Stimulated activated CD8-positive, alpha-beta memory T cell treated with anti-CD3 and anti-CD28 coated beads, Interleukin-2, amount 100 ng/mL, for 1 hour (primary cell): Measurements from ENCODE around the gene NOS2.

ENCODE experiments used
- DNase-seq, 2 donors: peaks; one replicate each; pipeline ENCODE4 v3.0.0-alpha.2; 2020; ENCODE audit warnings: low read depth in 2 of 2

Gene NOS2

GRCh38 chr17:27819145-27819544, 18.8 kb upstream of the NOS2 start:
- DNase-seq, result no peak

GRCh38 chr17:27818401-27819105, 18.2 kb upstream of the NOS2 start:
- no peak for DNase-seq

GRCh38 chr17:27817731-27818130, 17.4 kb upstream of the NOS2 start:
- no peak for DNase-seq

- no peak for DNase-seq
Observed at GRCh38 chr17:27816946-27817345, 16.6 kb upstream of the NOS2 start.

GRCh38 chr17:27811961-27812360, 11.6 kb upstream of the NOS2 start:
- DNase-seq, result no peak

- DNase-seq, result no peak
Observed at GRCh38 chr17:27810902-27811557, 10.7 kb upstream of the NOS2 start.

GRCh38 chr17:27810211-27810901, 10.0 kb upstream of the NOS2 start:
- DNase-seq, result no peak

- no peak for DNase-seq
Observed at GRCh38 chr17:27809555-27809954, 9.2 kb upstream of the NOS2 start.

GRCh38 chr17:27808628-27809027, 8.3 kb upstream of the NOS2 start:
- no peak for DNase-seq

GRCh38 chr17:27807567-27808470, 7.5 kb upstream of the NOS2 start:
- peak; percentile 15 to 26 for DNase-seq

- peak; percentile 55 to 64 for DNase-seq
Observed at GRCh38 chr17:27805520-27806146, 5.3 kb upstream of the NOS2 start.

- no peak for DNase-seq
Observed at GRCh38 chr17:27804113-27804512, 3.8 kb upstream of the NOS2 start.

GRCh38 chr17:27802962-27803680, 2.8 kb upstream of the NOS2 start:
- no peak for DNase-seq

GRCh38 chr17:27802033-27802432, 1.7 kb upstream of the NOS2 start:
- no peak for DNase-seq

- DNase-seq, result no peak
Observed at GRCh38 chr17:27798376-27798775, 2.0 kb downstream of the NOS2 start.

GRCh38 chr17:27797390-27798091, 2.8 kb downstream of the NOS2 start:
- no peak for DNase-seq

GRCh38 chr17:27793906-27794569, 6.3 kb downstream of the NOS2 start:
- DNase-seq, result no peak

GRCh38 chr17:27793168-27793905, 7.0 kb downstream of the NOS2 start:
- no peak for DNase-seq

GRCh38 chr17:27792095-27792494, 8.2 kb downstream of the NOS2 start:
- no peak for DNase-seq
